Measurements from ENCODE around the gene CXCL12.

Gene CXCL12

GRCh38 chr10:44395902-44396670 is 11.2 kb upstream of the CXCL12 start:
- DNase-seq (ENCODE audit: low read depth): no peak
- H3K4me3 ChIP-seq (replicated peaks; ENCODE audit: low read depth, low read length): no peak overlapping the region
- no peak for TF ChIP-seq CTCF (IDR thresholded peaks at IDR 0.05; ENCODE audit: low read length, missing control alignments)

GRCh38 chr10:44395396-44395795 is 10.5 kb upstream of the CXCL12 start:
- no peak for TF ChIP-seq CTCF (IDR thresholded peaks at IDR 0.05; ENCODE audit: low read length, missing control alignments)
- no peak overlapping the region for H3K4me3 ChIP-seq (replicated peaks; ENCODE audit: low read depth, low read length)
- no peak for DNase-seq (ENCODE audit: low read depth)

- TF ChIP-seq CTCF (IDR thresholded peaks at IDR 0.05; ENCODE audit: low read length, missing control alignments): no peak
- no peak overlapping the region for H3K4me3 ChIP-seq (replicated peaks; ENCODE audit: low read depth, low read length)
- no peak for DNase-seq (ENCODE audit: low read depth)
These were observed 9.9 kb upstream of the CXCL12 start for GRCh38 chr10:44394696-44395381.

- H3K4me3 ChIP-seq (replicated peaks; ENCODE audit: low read depth, low read length): no peak overlapping the region
- DNase-seq (ENCODE audit: low read depth): no peak
- no peak for TF ChIP-seq CTCF (IDR thresholded peaks at IDR 0.05; ENCODE audit: low read length, missing control alignments)
These were observed 9.1 kb upstream of the CXCL12 start for GRCh38 chr10:44393834-44394547.

- DNase-seq (ENCODE audit: low read depth): no peak
- H3K4me3 ChIP-seq (replicated peaks; ENCODE audit: low read depth, low read length): no peak overlapping the region
- TF ChIP-seq CTCF (IDR thresholded peaks at IDR 0.05; ENCODE audit: low read length, missing control alignments): no peak
These were observed 8.2 kb upstream of the CXCL12 start for GRCh38 chr10:44393051-44393630.

GRCh38 chr10:44392420-44392819 is 7.5 kb upstream of the CXCL12 start:
- no peak for DNase-seq (ENCODE audit: low read depth)
- TF ChIP-seq CTCF (IDR thresholded peaks at IDR 0.05; ENCODE audit: low read length, missing control alignments): no peak
- no peak overlapping the region for H3K4me3 ChIP-seq (replicated peaks; ENCODE audit: low read depth, low read length)

Data from fibroblast of pulmonary artery (primary cell).